Measurements from ENCODE around the gene RIPK3. TPM values are rescaled to one million over a fixed set of nuclear protein-coding genes. Genes with fewer than 3 reads are reported as not detected.
"Not testable (repeated sequence)": the region's sequence is repeated elsewhere in the genome, so short reads cannot be mapped to it uniquely, and the experiment has no call there.

The RIPK3 gene
- polyA plus RNA-seq, 1 of the 3 experiments (the other 2 are of a cell fraction) = not detected

DNA sequence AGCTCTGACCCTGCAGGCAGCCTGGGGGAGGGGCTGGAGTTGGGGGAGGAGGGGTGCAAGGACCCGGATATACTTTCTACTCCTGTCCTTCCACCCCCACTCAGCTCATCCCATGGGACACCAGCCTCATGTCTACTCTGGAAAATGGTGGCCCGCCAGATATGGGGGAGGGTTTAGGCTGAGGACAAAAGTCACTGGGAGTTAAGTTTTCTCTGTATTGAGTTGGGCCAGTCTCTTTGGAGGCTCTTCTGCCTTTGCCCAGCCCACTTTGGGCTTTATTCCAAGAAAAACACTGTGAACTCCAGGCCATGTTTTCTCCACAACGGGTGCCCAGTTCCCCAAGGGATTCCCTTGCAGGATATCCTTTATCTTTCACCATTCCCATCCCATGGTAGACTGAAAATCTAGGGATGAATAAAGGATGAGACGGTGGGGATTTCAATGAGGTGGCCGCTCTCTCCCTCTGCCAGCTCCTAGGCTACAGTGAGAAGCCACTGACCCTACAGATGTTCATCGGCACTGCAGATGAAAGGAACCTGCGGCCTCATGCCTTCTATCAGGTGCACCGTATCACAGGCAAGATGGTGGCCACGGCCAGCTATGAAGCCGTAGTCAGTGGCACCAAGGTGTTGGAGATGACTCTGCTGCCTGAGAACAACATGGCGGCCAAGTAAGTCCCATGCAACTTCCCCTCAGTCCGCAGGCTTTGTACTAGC, 33.1 kb upstream of the RIPK3 start:
- CTCF ChIA-PET = interaction anchor here (1.0 to 6.2 kb wide), 4 partner anchors 10 to 58 kb away, joined by 3 to 44 read pairs (median 4); partner anchors contain the start of gene KHNYN
- H3K36me3 ChIP-seq (replicated peaks in 1 of 2; ENCODE audit: control insufficient read depth in 1 of 2, insufficient read depth in 2 of 2, low read length in 1 of 2) = peaks cover 0 to 24% of the 10 kb centered on the region in 2 experiments

DNA sequence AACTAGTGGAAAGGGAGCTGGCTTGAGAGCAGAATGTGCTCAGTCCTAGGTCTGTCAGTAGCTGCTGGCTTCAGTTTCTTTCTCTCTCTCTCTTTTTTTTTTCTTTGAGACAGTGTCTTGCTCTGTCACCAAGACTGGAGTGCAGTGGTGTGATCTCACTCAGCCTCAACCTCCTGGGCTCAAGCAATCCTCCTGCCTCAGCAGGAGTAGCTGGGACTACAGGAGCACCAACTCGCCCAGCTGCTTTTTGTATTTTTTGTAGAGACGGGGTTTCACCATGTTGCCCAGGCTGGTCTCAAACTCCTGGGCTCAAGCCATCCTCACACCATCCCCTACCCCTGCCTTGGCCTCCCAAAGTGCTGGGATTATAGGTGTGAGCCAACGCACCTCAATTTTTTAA, 31.8 kb upstream of the RIPK3 start:
- WGBS (ENCODE audit: low lambda C conversion rate) = 91% methylated on average over 3 of the region's 3 CpGs
- H2AFZ ChIP-seq (ENCODE audit: low read depth); POLR2A ChIA-PET; H3F3A ChIP-seq (replicated peaks; ENCODE audit: insufficient read depth); H3K27ac ChIP-seq (ENCODE audit: low read depth in 2 of 2, low read length in 1 of 2); H3K9me3 ChIP-seq; H3K27me3 ChIP-seq (ENCODE audit: insufficient read depth); H3K4me2 ChIP-seq; H4K20me1 ChIP-seq (ENCODE audit: insufficient read depth); H3K79me2 ChIP-seq (ENCODE audit: insufficient read depth); DNase-seq; H3K4me3 ChIP-seq (ENCODE audit: low read depth in 2 of 2, low read length in 1 of 2); H3K9me2 ChIP-seq; H3K9ac ChIP-seq: not testable (repeated sequence)
- CTCF ChIA-PET = interaction anchor here (0.9 to 6.2 kb wide), 4 partner anchors 11 to 66 kb away, joined by 4 to 44 read pairs (median 5); partner anchors contain the start of gene KHNYN
- Histone ChIP-seq H3K36me3 (replicated peaks in 1 of 2; ENCODE audit: control insufficient read depth in 1 of 2, insufficient read depth in 2 of 2, low read length in 1 of 2) (peaks cover 0 to 20% of the 10 kb centered on the region in 2 experiments), H3K4me1 (ENCODE audit: control insufficient read depth in 1 of 2, insufficient read depth in 2 of 2, low read depth in 1 of 2, low read length in 1 of 2) (peaks cover 3 to 20% of the 10 kb centered on the region in 2 experiments; a peak in 2 of 4 replicates)

More for the DNA sequence above, 33.1 kb upstream of the RIPK3 start:
- H3K9me2 ChIP-seq = no peaks in the 10 kb centered on the region
- H3K4me1 ChIP-seq (ENCODE audit: control insufficient read depth in 1 of 2, insufficient read depth in 2 of 2, low read depth in 1 of 2, low read length in 1 of 2) = peaks cover 3 to 16% of the 10 kb centered on the region in 2 experiments; a peak in 2 of 4 replicates
- no peak overlapping the region for H3K4me2 ChIP-seq
- H3K27ac ChIP-seq (ENCODE audit: low read depth in 2 of 2, low read length in 1 of 2) = no peak overlapping the region; a peak in 1 of 4 replicates
- TF ChIP-seq NFIC (IDR thresholded peaks at IDR 0.05; ENCODE audit: borderline replicate concordance) = 0 out of 2 replicates have a peak, but pooled peaks have one; percentile 18
- no peak for TF ChIP-seq TAF1 (IDR thresholded peaks at IDR 0.05; ENCODE audit: borderline replicate concordance, low read depth, low read length)
- no peaks in the 10 kb centered on the region for H3K27me3 ChIP-seq (ENCODE audit: insufficient read depth)
- H3K9ac ChIP-seq = no peak overlapping the region
- H2AFZ ChIP-seq (ENCODE audit: low read depth) = no peak overlapping the region
- POLR2A ChIA-PET = no interaction called here
- no peak overlapping the region for H3K4me3 ChIP-seq (ENCODE audit: low read depth in 2 of 2, low read length in 1 of 2)
- 75% methylated on average over 8 of the region's 12 CpGs for WGBS (ENCODE audit: low lambda C conversion rate)
- H3K9me3 ChIP-seq = no peaks in the 10 kb centered on the region
- H4K20me1 ChIP-seq (ENCODE audit: insufficient read depth) = no peaks in the 10 kb centered on the region
- peak; percentile 44 for DNase-seq
- H3K79me2 ChIP-seq (ENCODE audit: insufficient read depth) = no peaks in the 10 kb centered on the region
- H3F3A ChIP-seq (replicated peaks; ENCODE audit: insufficient read depth) = no peaks in the 10 kb centered on the region

DNA sequence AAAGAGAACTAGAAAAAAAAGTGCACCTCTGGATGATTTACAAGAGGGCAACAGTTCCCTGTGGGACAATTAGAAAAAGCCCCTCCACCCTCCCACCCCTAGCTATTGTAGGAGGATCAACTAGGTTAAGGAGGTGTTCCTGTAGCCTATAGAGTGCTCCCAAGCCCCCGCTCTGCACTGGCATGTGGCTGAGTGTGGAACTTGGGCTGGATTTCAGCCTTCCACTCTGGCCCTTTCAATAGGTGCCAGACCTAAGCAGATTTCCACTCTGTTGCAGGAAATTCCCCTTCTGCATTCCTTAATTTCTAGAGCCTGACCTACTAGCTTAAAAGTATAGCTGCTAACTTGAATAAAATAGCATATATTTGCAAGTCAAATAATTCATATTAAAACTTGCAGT, 31.0 kb upstream of the RIPK3 start:
- Histone ChIP-seq H3K9me3 (no peaks in the 10 kb centered on the region), H3K9ac (no peak overlapping the region), H3K4me2 (no peak overlapping the region), H3K4me1 (ENCODE audit: control insufficient read depth in 1 of 2, insufficient read depth in 2 of 2, low read depth in 1 of 2, low read length in 1 of 2) (peaks cover 6 to 26% of the 10 kb centered on the region in 2 experiments; a peak in 3 of 4 replicates), H3K36me3 (replicated peaks in 1 of 2; ENCODE audit: control insufficient read depth in 1 of 2, insufficient read depth in 2 of 2, low read length in 1 of 2) (peaks cover 0 to 20% of the 10 kb centered on the region in 2 experiments), H2AFZ (ENCODE audit: low read depth) (no peak overlapping the region), H3K4me3 (ENCODE audit: low read depth in 2 of 2, low read length in 1 of 2) (no peak overlapping the region), H3K27ac (ENCODE audit: low read depth in 2 of 2, low read length in 1 of 2) (no peak overlapping the region), H3K27me3 (ENCODE audit: insufficient read depth) (no peaks in the 10 kb centered on the region), H4K20me1 (ENCODE audit: insufficient read depth) (no peaks in the 10 kb centered on the region), H3F3A (replicated peaks; ENCODE audit: insufficient read depth) (peaks cover 13% of the 10 kb centered on the region), H3K9me2 (no peaks in the 10 kb centered on the region), H3K79me2 (ENCODE audit: insufficient read depth) (no peaks in the 10 kb centered on the region)
- ChIA-PET POLR2A (interaction anchor here (0.7 kb wide), 1 partner anchor 59 kb away, joined by 3 read pairs; the partner anchor contains the start of genes CBLN3 and KHNYN), CTCF (interaction anchor here (1.4 to 6.2 kb wide), 5 partner anchors 12 to 65 kb away, joined by 3 to 44 read pairs (median 16); partner anchors contain the start of gene KHNYN)
- 100% methylated on average over 1 of the region's 1 CpG for WGBS (ENCODE audit: low lambda C conversion rate)
- DNase-seq = no peak
- no peak for TF ChIP-seq RAD21 (IDR thresholded peaks at IDR 0.05; ENCODE audit: low read length)
- no peak for TF ChIP-seq GABPA (IDR thresholded peaks at IDR 0.05; ENCODE audit: low read depth)
- TF ChIP-seq, protein P1, sequence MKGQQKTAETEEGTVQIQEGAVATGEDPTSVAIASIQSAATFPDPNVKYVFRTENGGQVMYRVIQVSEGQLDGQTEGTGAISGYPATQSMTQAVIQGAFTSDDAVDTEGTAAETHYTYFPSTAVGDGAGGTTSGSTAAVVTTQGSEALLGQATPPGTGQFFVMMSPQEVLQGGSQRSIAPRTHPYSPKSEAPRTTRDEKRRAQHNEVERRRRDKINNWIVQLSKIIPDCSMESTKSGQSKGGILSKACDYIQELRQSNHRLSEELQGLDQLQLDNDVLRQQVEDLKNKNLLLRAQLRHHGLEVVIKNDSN (IDR thresholded peaks at IDR 0.05; ENCODE audit: borderline replicate concordance, low read depth) = no peak
- no peak for TF ChIP-seq RCOR1 (IDR thresholded peaks at IDR 0.05; ENCODE audit: low read length)
- no peak for TF ChIP-seq EZH2phosphoT487 (IDR thresholded peaks at IDR 0.05; ENCODE audit: borderline replicate concordance, low read depth)
- TF ChIP-seq EP300 (IDR thresholded peaks at IDR 0.05; ENCODE audit: borderline replicate concordance in 1 of 2, low read depth in 1 of 2, low read length in 1 of 2) = no peak
- no peak for TF ChIP-seq JUND (IDR thresholded peaks at IDR 0.05)
- no peak for TF ChIP-seq SMC3 (IDR thresholded peaks at IDR 0.05; ENCODE audit: low read depth, low read length)
- TF ChIP-seq, protein P2, sequence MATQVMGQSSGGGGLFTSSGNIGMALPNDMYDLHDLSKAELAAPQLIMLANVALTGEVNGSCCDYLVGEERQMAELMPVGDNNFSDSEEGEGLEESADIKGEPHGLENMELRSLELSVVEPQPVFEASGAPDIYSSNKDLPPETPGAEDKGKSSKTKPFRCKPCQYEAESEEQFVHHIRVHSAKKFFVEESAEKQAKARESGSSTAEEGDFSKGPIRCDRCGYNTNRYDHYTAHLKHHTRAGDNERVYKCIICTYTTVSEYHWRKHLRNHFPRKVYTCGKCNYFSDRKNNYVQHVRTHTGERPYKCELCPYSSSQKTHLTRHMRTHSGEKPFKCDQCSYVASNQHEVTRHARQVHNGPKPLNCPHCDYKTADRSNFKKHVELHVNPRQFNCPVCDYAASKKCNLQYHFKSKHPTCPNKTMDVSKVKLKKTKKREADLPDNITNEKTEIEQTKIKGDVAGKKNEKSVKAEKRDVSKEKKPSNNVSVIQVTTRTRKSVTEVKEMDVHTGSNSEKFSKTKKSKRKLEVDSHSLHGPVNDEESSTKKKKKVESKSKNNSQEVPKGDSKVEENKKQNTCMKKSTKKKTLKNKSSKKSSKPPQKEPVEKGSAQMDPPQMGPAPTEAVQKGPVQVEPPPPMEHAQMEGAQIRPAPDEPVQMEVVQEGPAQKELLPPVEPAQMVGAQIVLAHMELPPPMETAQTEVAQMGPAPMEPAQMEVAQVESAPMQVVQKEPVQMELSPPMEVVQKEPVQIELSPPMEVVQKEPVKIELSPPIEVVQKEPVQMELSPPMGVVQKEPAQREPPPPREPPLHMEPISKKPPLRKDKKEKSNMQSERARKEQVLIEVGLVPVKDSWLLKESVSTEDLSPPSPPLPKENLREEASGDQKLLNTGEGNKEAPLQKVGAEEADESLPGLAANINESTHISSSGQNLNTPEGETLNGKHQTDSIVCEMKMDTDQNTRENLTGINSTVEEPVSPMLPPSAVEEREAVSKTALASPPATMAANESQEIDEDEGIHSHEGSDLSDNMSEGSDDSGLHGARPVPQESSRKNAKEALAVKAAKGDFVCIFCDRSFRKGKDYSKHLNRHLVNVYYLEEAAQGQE (IDR thresholded peaks at IDR 0.05; ENCODE audit: low read depth, low read length) = no peak
- TF ChIP-seq, protein P3, sequence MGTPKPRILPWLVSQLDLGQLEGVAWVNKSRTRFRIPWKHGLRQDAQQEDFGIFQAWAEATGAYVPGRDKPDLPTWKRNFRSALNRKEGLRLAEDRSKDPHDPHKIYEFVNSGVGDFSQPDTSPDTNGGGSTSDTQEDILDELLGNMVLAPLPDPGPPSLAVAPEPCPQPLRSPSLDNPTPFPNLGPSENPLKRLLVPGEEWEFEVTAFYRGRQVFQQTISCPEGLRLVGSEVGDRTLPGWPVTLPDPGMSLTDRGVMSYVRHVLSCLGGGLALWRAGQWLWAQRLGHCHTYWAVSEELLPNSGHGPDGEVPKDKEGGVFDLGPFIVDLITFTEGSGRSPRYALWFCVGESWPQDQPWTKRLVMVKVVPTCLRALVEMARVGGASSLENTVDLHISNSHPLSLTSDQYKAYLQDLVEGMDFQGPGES (IDR thresholded peaks at IDR 0.05; ENCODE audit: low read depth, low read length) = no peak
- TF ChIP-seq TEAD4 (IDR thresholded peaks at IDR 0.05; ENCODE audit: borderline replicate concordance, insufficient read depth) = no peak
- no peak for TF ChIP-seq ELF1 (IDR thresholded peaks at IDR 0.05)
- no peak for TF ChIP-seq YY1 (IDR thresholded peaks at IDR 0.05; ENCODE audit: low read depth)
- no peak for TF ChIP-seq SIN3A (IDR thresholded peaks at IDR 0.05; ENCODE audit: borderline replicate concordance, low read depth, low read length)

Data from SK-N-SH (cell line).